Ectodermal cell (in vitro differentiated cells): ENCODE measurements around the gene PRDM16.

Source experiments
- H3K27ac ChIP-seq: 2 replicates; pipeline ENCODE4 v1.7.0; 2013; ENCODE audit warnings: mild to moderate bottlenecking, low read depth, low read length; ENCODE audit not compliant: insufficient read depth, poor library complexity, severe bottlenecking
- H3K27me3 ChIP-seq: 2 replicates; pipeline ENCODE4 v1.7.0; 2013; ENCODE audit warnings: mild to moderate bottlenecking, low read length; ENCODE audit not compliant: insufficient read depth, control insufficient read depth, poor library complexity, severe bottlenecking
- H3K36me3 ChIP-seq: one replicate; pipeline ENCODE4 v1.7.0; 2013; ENCODE audit warnings: low read length; ENCODE audit not compliant: control insufficient read depth, insufficient read depth
- H3K4me1 ChIP-seq: one replicate; pipeline ENCODE4 v1.7.0; 2013; ENCODE audit warnings: low read length; ENCODE audit not compliant: control insufficient read depth, insufficient read depth
- H3K4me3 ChIP-seq: 2 replicates; pipeline ENCODE4 v1.7.0; 2013; ENCODE audit warnings: low read depth, low read length, control low read depth; ENCODE audit not compliant: insufficient read depth
- H3K9me3 ChIP-seq: 2 replicates; pipeline ENCODE4 v1.7.0; 2013; ENCODE audit warnings: mild to moderate bottlenecking, low read length, moderate library complexity; ENCODE audit not compliant: control insufficient read depth
- WGBS, 2 experiments: methylation state at CpG; one replicate each; pipeline ENCODE4 v1.1.7; 2013; ENCODE audit warnings: missing lambda C conversion rate in 2 of 2; 5-methylcytosine and 5-hydroxymethylcytosine counted together

The PRDM16 gene

DNA sequence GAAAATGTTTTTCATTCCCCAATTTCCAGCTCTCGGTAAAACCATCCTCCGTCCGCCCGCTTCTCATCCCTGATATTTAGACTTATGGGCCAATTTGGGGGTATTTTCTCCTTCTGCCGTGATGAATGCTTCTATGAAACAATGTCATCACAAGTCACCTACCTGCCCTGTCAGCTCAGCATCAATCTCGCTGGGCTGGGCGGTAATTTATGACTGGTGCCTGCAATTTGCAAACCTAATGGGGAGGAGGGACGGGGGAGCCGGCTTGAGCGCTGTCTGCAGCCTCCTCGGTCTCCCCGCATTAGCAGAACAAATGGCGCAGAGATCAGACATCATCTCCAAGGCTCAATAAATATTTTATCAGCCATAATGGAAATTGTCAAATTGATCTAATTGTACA lies 72.1 kb downstream of the PRDM16 start:
- Histone ChIP-seq H3K36me3 (no peaks in the 10 kb centered on the region), H3K27me3 (no peaks in the 10 kb centered on the region), H3K4me1 (peaks cover 20% of the 10 kb centered on the region), H3K4me3 (no peak overlapping the region), H3K9me3 (no peaks in the 10 kb centered on the region), H3K27ac (no peak overlapping the region)
- 94 to 95% methylated on average over 12 to 13 of the region's 13 CpGs for WGBS, 2 experiments

DNA sequence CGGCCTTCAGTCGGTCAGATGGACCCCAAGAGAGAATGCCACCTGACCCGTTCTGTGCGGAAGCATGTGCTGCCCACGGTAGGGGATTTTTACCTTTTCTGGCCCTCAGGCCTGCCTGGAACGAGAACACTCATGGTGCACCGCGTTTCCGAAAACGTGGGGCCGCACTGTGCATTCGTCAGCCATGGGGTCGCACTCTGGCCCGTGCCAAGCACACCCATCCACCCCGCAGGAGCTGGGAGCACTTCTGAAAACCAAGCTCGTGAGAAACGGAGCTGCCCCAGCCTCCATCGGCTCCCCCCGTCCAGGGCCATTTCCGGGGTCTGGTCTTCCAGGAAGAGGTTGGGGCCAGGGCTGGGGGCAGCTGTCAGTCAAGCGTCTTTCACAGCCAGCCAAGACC lies 72.8 kb downstream of the PRDM16 start:
- H3K27ac ChIP-seq, result no peak overlapping the region

DNA sequence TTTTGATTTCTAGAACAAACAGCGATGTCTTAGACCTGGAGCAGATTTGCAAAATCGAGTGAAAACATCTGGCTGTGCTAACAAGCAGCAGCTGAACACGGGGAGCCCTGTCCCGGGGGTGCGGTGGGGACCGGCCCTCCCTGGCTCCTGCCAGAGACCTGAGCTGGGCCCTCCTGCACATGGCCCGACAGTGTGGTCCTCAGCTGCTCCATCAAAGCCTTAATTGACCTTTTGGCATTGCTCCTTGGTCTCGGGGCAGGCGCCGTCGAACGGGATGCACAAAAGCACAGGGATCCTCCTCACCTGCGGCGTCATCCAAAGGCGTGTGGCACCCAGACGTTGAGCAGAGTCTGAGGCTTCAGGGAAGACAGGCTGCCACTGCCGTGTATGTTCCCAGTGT lies 73.2 kb downstream of the PRDM16 start:
- 91 to 93% methylated on average over 17 of the region's 17 CpGs for WGBS, 2 experiments
- H3K27me3 ChIP-seq, result no peaks in the 10 kb centered on the region
- H3K9me3 ChIP-seq, result no peaks in the 10 kb centered on the region
- H3K36me3 ChIP-seq, result no peaks in the 10 kb centered on the region
- H3K4me1 ChIP-seq, result peaks cover 15% of the 10 kb centered on the region
- no peak overlapping the region for H3K27ac ChIP-seq
- no peak overlapping the region for H3K4me3 ChIP-seq

More for the DNA sequence above, 72.8 kb downstream of the PRDM16 start:
- Histone ChIP-seq H3K4me3 (no peak overlapping the region), H3K27me3 (no peaks in the 10 kb centered on the region), H3K9me3 (no peaks in the 10 kb centered on the region), H3K4me1 (peaks cover 19% of the 10 kb centered on the region), H3K36me3 (no peaks in the 10 kb centered on the region)
- 94 to 95% methylated on average over 21 of the region's 21 CpGs for WGBS, 2 experiments

DNA sequence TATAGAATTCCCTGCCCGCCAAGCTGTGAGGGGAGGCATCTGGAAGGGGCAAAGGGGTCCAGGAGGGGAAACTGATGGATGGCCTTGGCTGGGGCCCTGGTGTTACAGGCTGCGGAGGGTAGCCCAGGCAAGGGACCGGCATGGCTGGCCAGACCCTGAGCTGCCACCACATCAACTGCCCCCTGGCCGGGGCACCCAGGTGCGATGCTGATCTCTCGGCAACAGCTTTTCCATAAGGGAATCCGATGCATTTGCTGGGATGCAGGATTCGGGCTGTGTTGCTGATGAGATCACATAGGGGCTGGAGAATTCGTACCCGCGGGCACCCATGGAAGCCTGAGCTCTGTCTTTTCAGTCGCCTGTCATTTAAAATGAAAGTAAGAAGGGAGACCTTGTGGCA lies 73.7 kb downstream of the PRDM16 start:
- Histone ChIP-seq H3K36me3 (no peaks in the 10 kb centered on the region), H3K4me3 (no peak overlapping the region), H3K9me3 (no peaks in the 10 kb centered on the region), H3K27ac (no peak overlapping the region), H3K4me1 (peaks cover 14% of the 10 kb centered on the region), H3K27me3 (no peaks in the 10 kb centered on the region)
- 95 to 97% methylated on average over 12 of the region's 12 CpGs for WGBS, 2 experiments

DNA sequence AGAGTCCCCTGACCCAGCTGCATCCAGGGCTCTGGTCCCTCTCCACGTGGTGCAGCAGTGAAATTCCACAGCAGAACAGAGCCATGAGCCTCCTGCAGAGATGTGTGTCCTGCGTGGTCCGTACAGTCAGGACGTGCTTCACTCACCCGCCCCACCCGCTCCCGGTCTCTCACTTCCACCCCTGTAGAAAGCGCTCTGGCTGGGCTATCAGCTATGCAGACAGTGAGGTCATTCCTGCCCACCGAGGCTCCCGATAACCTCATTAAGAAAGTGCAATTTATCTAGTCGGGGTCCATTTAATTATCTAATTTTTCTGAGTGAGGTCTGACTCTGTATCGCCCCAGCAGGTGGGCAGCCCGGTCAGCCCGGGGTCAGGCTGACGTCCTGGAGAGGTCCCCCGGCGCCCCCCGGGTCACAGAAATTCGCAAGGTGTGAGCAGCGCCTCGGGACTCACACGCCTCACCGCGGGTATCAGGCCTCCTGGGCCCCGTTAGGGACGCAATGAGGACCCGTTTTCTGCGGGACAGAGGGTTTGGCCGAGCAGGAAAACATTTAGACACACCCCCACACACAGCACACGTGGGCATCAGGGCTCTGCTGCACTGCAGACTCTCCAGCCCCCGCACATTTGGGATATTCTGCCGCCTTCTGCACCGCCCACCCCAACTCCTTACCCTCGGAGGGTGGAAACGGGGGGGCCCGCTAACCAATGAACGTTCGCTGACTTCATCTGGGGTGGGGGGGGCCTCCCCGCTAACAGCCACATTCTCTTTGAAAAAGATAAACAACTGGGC lies 76.7 kb downstream of the PRDM16 start:
- WGBS, 2 experiments, result 90 to 91% methylated on average over 38 to 39 of the region's 39 CpGs
- Histone ChIP-seq H3K4me1 (no peaks in the 10 kb centered on the region), H3K36me3 (no peaks in the 10 kb centered on the region), H3K27me3 (no peaks in the 10 kb centered on the region), H3K27ac (no peak overlapping the region), H3K9me3 (no peaks in the 10 kb centered on the region), H3K4me3 (no peak overlapping the region)

DNA sequence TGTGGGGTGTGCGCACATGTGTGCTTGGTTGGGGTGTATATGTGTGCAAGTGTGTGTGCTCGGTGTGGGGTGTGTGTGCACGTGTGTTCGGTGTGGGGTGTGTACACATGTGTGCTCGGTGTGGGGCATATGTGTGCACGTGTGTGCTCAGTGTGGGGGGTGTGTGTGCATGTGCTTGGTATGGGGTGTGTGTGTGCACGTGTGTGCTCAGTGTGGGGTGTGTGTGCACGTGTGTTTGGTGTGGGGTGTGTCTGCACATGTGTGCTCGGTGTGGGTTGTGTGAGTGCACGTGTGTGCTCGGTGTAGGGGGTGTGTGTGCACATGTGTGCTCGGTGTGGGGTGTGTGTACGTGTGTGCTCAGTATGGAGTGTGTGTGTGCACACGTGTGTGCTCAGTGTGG lies 77.5 kb downstream of the PRDM16 start:
- Histone ChIP-seq H3K36me3 (no peaks in the 10 kb centered on the region), H3K4me1 (no peaks in the 10 kb centered on the region), H3K4me3 (no peak overlapping the region), H3K9me3 (no peaks in the 10 kb centered on the region), H3K27me3 (no peaks in the 10 kb centered on the region), H3K27ac (no peak overlapping the region)
- WGBS, 2 experiments, result 96 to 97% methylated on average over 14 of the region's 14 CpGs

DNA sequence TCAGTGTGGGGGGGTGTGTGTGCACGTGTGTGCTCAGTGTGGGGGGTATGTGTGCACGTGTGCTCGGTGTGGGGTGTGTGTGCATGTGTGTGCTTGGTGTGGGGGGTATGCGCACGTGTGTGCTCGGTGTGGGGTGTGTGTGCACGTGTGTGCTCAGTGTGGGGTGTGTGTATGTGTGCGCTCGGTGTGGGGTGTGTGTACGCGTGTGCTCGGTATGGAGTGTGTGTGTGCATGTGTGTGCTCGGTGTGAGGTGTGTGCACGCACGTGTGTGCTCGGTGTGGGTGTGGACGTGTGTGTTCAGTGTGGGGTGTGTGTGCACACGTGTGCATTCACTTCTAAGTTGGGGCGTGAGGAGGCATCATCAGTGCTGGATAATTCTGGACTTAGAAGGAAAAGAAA lies 77.9 kb downstream of the PRDM16 start:
- Histone ChIP-seq H3K36me3 (no peaks in the 10 kb centered on the region), H3K9me3 (no peaks in the 10 kb centered on the region), H3K27me3 (no peaks in the 10 kb centered on the region), H3K4me1 (no peaks in the 10 kb centered on the region), H3K27ac (no peak overlapping the region), H3K4me3 (no peak overlapping the region)
- WGBS, 2 experiments, result 96% methylated on average over 19 of the region's 19 CpGs

DNA sequence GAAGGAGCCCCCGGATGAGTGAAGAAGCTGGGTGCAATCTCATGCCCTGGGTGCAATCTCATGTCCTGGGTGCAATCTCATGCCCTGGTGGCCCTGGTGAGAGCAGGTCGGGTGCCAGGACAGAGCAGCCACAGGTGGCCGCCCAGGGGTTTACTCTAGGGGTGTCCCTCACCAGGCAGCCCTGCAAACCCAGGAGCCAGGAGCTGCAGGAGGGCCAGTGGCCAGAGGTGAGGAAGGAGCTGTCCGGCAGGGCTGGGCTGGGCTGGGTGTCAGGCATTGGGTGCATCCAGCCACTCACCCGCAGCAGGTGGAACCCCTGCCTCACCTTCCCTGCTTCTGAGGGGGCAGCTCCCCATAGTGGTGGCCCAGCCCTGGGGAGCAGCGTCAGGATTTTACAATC lies 79.2 kb downstream of the PRDM16 start:
- no peak overlapping the region for H3K4me3 ChIP-seq
- 89 to 91% methylated on average over 6 of the region's 6 CpGs for WGBS, 2 experiments
- no peaks in the 10 kb centered on the region for H3K27me3 ChIP-seq
- no peaks in the 10 kb centered on the region for H3K4me1 ChIP-seq
- H3K36me3 ChIP-seq, result no peaks in the 10 kb centered on the region
- no peak overlapping the region for H3K27ac ChIP-seq
- no peaks in the 10 kb centered on the region for H3K9me3 ChIP-seq

DNA sequence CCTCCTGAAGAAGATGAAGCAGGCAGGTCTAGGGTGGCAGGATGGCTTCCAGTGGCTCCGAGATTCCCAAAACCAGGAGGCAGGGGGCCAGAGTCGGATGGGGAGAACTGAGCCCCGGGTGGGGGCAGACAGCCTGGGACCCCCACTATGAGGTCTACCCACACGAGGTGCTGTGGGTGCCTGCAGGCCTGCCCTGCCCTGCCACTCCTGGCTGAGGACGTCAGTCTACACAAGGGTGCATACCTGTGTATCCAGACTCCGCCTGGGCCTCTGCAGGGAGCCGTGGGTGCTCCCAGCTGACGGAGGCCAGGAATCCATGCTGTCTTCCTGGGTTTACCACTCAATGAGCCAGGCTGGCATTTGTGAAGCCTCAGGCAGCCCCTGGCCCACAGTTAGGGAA lies 80.3 kb downstream of the PRDM16 start:
- Histone ChIP-seq H3K27ac (no peak overlapping the region), H3K4me3 (no peak overlapping the region), H3K4me1 (no peaks in the 10 kb centered on the region), H3K27me3 (no peaks in the 10 kb centered on the region), H3K9me3 (no peaks in the 10 kb centered on the region), H3K36me3 (no peaks in the 10 kb centered on the region)
- 90 to 91% methylated on average over 8 of the region's 8 CpGs for WGBS, 2 experiments

DNA sequence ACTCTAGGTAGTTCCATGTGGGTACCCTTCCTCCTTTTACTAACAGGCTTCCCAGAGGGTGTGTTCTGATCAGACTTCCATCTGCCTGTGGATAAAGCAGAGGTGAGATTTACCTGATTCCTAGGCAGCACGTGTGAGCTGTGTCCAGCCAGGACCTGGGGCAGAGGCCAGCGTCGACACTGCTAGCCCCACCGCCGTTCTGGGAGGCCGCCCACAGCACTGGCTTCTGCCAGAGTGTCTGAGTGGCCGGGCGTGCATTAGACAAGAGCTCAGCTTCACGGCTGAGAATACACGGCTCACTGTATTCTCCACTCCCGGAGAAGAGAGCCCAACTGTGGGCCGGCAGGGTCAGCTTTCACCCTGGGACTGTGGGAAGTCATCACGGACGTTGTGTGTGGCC lies 82.5 kb downstream of the PRDM16 start:
- H3K27me3 ChIP-seq, result no peaks in the 10 kb centered on the region
- H3K4me3 ChIP-seq, result no peak overlapping the region
- H3K27ac ChIP-seq, result no peak overlapping the region
- H3K4me1 ChIP-seq, result no peaks in the 10 kb centered on the region
- WGBS, 2 experiments, result 93 to 94% methylated on average over 14 of the region's 14 CpGs
- no peaks in the 10 kb centered on the region for H3K9me3 ChIP-seq
- H3K36me3 ChIP-seq, result no peaks in the 10 kb centered on the region

DNA sequence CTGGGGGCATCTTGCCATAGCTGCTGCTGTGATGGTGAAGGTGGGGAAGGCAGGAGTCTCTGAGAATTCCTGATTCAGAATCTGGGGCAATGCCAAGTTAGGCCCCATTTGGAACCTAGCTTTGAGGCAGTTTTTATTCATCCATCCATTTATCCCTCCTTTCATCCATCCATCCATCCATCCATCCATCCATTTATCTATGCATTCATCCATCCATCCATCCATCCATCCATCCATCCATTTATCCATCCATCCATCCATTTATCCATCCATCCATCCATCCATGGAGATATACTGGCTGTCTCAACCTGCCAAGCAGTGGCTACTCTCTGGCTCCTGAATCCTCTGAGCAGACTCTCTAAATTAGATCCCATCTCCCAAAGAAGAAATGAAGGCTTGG lies 83.1 kb downstream of the PRDM16 start:
- Histone ChIP-seq H3K27me3 (no peaks in the 10 kb centered on the region), H3K27ac (no peak overlapping the region), H3K4me3 (no peak overlapping the region), H3K36me3 (no peaks in the 10 kb centered on the region), H3K9me3 (no peaks in the 10 kb centered on the region), H3K4me1 (no peaks in the 10 kb centered on the region)
